Endothelial cell of umbilical vein (primary cell): Measurements from ENCODE around the gene PLK4. TPM values are rescaled to one million over a fixed set of nuclear protein-coding genes. Genes with fewer than 3 reads are reported as not detected.
"Not testable (repeated sequence)": the region's sequence is repeated elsewhere in the genome, so short reads cannot be mapped to it uniquely, and the experiment has no call there.

Source experiments
- BruUV-seq: library from RNA; stranded (reverse); fragments of 400-500 nt; replicated peaks from 2 replicates; lab custom pipeline; 2021; lab: Mats Ljungman, UMichigan
- CTCF ChIA-PET: fragments of 300-600, 350-600 bp; sonication (Branson Sonifier 250); formaldehyde crosslinking; loops from one replicate; lab custom pipeline; 2021; ENCODE audit warnings: antibody characterized with exemption, inconsistent platforms; lab: Charles Lee
- POLR2A ChIA-PET: fragments of 300-600, 350-600 bp; sonication (Branson Sonifier 250); formaldehyde crosslinking; loops from one replicate; lab custom pipeline; 2021; ENCODE audit warnings: antibody characterized with exemption, inconsistent platforms; lab: Charles Lee
- DNase-seq: peaks from one replicate; pipeline ENCODE4 v3.0.0-alpha.2; 2011; ENCODE audit warnings: low read depth, low spot score
- FAIRE-seq: peaks from 2 replicates; lab custom pipeline; 2011; peaks lifted over from hg19 to GRCh38; lab: Jason Lieb, UNC
- H2AFZ ChIP-seq: 2 replicates; pipeline ENCODE4 v1.6.0; 2012; ENCODE audit warnings: low read depth, low read length, control low read depth, inconsistent platforms
- H3K27ac ChIP-seq: 2 replicates; pipeline ENCODE4 v1.5.1; 2011; ENCODE audit warnings: low read depth, mild to moderate bottlenecking, control low read depth, low read length, moderate library complexity; ENCODE audit not compliant: insufficient read depth
- H3K27me3 ChIP-seq, 2 experiments: 2 replicates each; pipeline versions ENCODE4 v1.6.0 to v1.6.1; 2011; ENCODE audit warnings: low read length in 2 of 2, mixed read lengths in 1 of 2; ENCODE audit not compliant: control insufficient read depth in 2 of 2, insufficient read depth in 2 of 2
- H3K36me3 ChIP-seq, 2 experiments: 2 replicates in 1 of 2; 3 replicates in 1 of 2; pipeline ENCODE4 v1.5.1; 2011; ENCODE audit warnings: low read length in 2 of 2, mild to moderate bottlenecking in 1 of 2, moderate library complexity in 1 of 2; ENCODE audit not compliant: control insufficient read depth in 2 of 2, insufficient read depth in 2 of 2; ENCODE audit errors: extremely low read depth in 1 of 2
- H3K4me1 ChIP-seq: 3 replicates; pipeline ENCODE4 v1.5.1; 2011; ENCODE audit warnings: mild to moderate bottlenecking, low read length; ENCODE audit not compliant: control insufficient read depth, insufficient read depth; ENCODE audit errors: extremely low read depth
- H3K4me2 ChIP-seq: 2 replicates; pipeline ENCODE4 v1.6.1; 2011; ENCODE audit warnings: low read length, control low read depth, mixed read lengths; ENCODE audit not compliant: insufficient read depth
- H3K4me3 ChIP-seq, 3 experiments: fragments of 200-600 bp in 1 of 3; sonication (generic), shearing (Covaris generic) in 1 of 3; replicated peaks in 1 of 3; 2 replicates each; pipeline ENCODE4 v1.5.1; 2011 to 2016; ENCODE audit warnings: control low read depth in 3 of 3, low read length in 3 of 3, mild to moderate bottlenecking in 2 of 3, inconsistent platforms in 1 of 3, low read depth in 1 of 3, moderate library complexity in 1 of 3; ENCODE audit not compliant: insufficient read depth in 1 of 3
- H3K79me2 ChIP-seq: 2 replicates; pipeline ENCODE4 v1.6.0; 2012; ENCODE audit warnings: low read length, inconsistent platforms; ENCODE audit not compliant: control insufficient read depth, insufficient read depth
- H3K9ac ChIP-seq: replicated peaks from 2 replicates; pipeline ENCODE3; 2011; ENCODE audit warnings: low read length, control low read depth; ENCODE audit not compliant: insufficient read depth; ENCODE audit errors: extremely low read depth
- H3K9me1 ChIP-seq: replicated peaks from 3 replicates; pipeline ENCODE4 v1.6.0; 2011; ENCODE audit warnings: mild to moderate bottlenecking, low read length; ENCODE audit not compliant: control insufficient read depth, insufficient read depth; ENCODE audit errors: extremely low read depth
- H3K9me3 ChIP-seq: replicated peaks from 2 replicates; pipeline ENCODE4 v1.5.1; 2012; ENCODE audit warnings: low read length, inconsistent platforms; ENCODE audit not compliant: control insufficient read depth, insufficient read depth
- H4K20me1 ChIP-seq: replicated peaks from 2 replicates; pipeline ENCODE3; 2011; ENCODE audit warnings: mild to moderate bottlenecking, low read length; ENCODE audit not compliant: control insufficient read depth, insufficient read depth; ENCODE audit errors: extremely low read depth
- EZH2 ChIP-seq: IDR thresholded peaks from 2 replicates; pipeline ENCODE4 v1.6.1; 2012; ENCODE audit warnings: borderline replicate concordance, low read depth, mild to moderate bottlenecking, moderate library complexity, low read length, inconsistent platforms; ENCODE audit not compliant: severe bottlenecking
- GATA2 ChIP-seq: IDR thresholded peaks from 2 replicates; pipeline ENCODE4 v1.7.0; 2011; ENCODE audit warnings: low read depth, mild to moderate bottlenecking, moderate library complexity, mixed read lengths, low read length; ENCODE audit not compliant: insufficient read length, insufficient read depth
- MYC ChIP-seq: IDR thresholded peaks from one replicate; pipeline ENCODE4 v1.6.1; 2011; ENCODE audit warnings: mild to moderate bottlenecking, low read depth, low read length
- POLR2A ChIP-seq: IDR thresholded peaks from 2 replicates; pipeline ENCODE4 v1.6.1; 2012; ENCODE audit warnings: low read depth, mild to moderate bottlenecking, control low read depth, low read length
- dilution Hi-C: fragments of 300-500 bp; cut with MboI; formaldehyde crosslinking; loops from one replicate; pipeline ENCODE4 v1.15.0; 2019; ENCODE audit warnings: low sequenced_read_pairs; ENCODE audit not compliant: extremely low pct_ligation_motif_present
- intact Hi-C: fragments of 100-400 bp; cut with micrococcal nuclease; formaldehyde crosslinking; loops from one replicate; pipeline ENCODE4 v1.10.0; 2022
- polyA plus RNA-seq, 4 experiments: library from polyadenylated mRNA; depleted of rRNA in 3 of 4; stranded (reverse) in 3 of 4; unstranded in 1 of 4; fragments of >200 nt; gene quantifications; 2 replicates each; pipeline versions ENCODE4 v1.2.1 to v1.2.3, GENCODE V29; 2011 to 2012; ENCODE audit warnings: missing spikeins in 1 of 4
- total RNA-seq: library from RNA; stranded (reverse); gene quantifications from 2 replicates; pipeline ENCODE4 v1.2.3, GENCODE V29; 2021
- TF ChIP-seq, protein P1 (sequence below), 2 donors: IDR thresholded peaks; 1 replicate in 1 of 2; 2 replicates in 1 of 2; pipeline ENCODE4 v1.5.1; 2011; ENCODE audit warnings: low read length in 2 of 2, mild to moderate bottlenecking in 2 of 2, moderate library complexity in 2 of 2, control low read depth in 1 of 2, inconsistent platforms in 1 of 2, low read depth in 1 of 2; ENCODE audit not compliant: insufficient read depth in 1 of 2; ENCODE audit errors: extremely low read depth in 1 of 2

Gene PLK4
- total and polyA plus RNA-seq, 2 donors (not counting 3 experiments of a cell fraction or from before 2014, with no cell fraction given) = 13.7 to 37.7 TPM

DNA sequence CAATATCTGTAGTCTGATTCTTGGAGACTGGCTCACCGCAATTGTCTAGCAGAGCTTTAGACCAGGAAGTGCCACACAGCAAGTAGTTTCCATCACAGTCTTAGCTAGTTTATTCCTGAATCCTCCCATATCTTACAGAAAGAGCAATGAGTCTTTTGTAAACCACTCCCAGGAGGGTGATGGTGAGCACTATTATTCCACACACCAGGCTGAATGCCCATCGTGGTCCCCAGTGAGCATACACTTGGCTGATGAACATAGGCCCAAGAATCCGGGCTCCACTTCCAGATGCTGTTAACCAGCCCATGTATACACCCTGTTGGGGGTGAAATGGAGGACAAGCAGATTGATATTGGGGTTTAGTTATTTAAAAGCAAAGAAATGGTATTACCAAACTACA is 39.8 kb downstream of the PLK4 start:
- Histone ChIP-seq H4K20me1 (no peaks in the 10 kb centered on the region), H3K79me2 (no peaks in the 10 kb centered on the region), H3K4me1 (no peaks in the 10 kb centered on the region), H3K4me2 (no peak overlapping the region), H3K4me3 (no peak overlapping the region), H3K9me1 (no peaks in the 10 kb centered on the region), H3K36me3 (no peaks in the 10 kb centered on the region), H2AFZ (no peak overlapping the region), H3K27me3 (no peaks in the 10 kb centered on the region), H3K9ac (no peak overlapping the region), H3K27ac (no peak overlapping the region), H3K9me3 (no peaks in the 10 kb centered on the region)
- intact Hi-C loops (no loop called here), dilution Hi-C loops (no loop called here)
- ChIA-PET CTCF (no interaction called here), POLR2A (no interaction called here)
- BruUV-seq = no TSS peak
- TF ChIP-seq MYC = no peak
- TF ChIP-seq EZH2 = no peak
- no peak for TF ChIP-seq POLR2A
- DNase-seq (no peak), FAIRE-seq (no peak)

DNA sequence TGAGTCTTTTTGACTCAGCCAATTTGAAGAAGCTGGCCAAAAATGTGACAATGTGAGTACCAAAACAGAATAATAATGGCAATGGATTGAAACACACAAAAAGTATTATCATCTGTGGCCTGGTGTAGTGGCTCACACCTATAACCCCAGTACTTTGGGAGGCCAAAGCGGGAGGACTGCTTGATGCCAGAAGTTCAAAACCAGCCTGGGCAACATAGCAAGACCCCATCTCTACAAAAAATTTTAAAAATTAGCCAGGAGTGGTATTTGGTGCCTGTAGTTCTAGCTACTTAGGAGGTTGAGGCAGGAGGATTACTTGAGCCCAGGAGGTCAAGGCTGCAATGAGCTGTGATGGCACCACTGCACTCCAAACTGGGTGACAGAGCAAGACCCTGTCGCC is 41.5 kb downstream of the PLK4 start:
- no peaks in the 10 kb centered on the region for H3K4me1 ChIP-seq
- H3K36me3 ChIP-seq = no peaks in the 10 kb centered on the region
- intact Hi-C loops (no loop called here), dilution Hi-C loops (no loop called here)
- ChIA-PET CTCF (interaction anchor here (1.5 kb wide), 1 partner anchor 13 kb away, joined by 4 read pairs; no protein-coding TSS in a partner anchor), POLR2A (interaction anchor here (0.7 kb wide), 1 partner anchor 48 kb away, joined by 3 read pairs; no protein-coding TSS in a partner anchor)
- no peak overlapping the region for H3K27ac ChIP-seq
- H3K9ac ChIP-seq = no peak overlapping the region
- H3K4me3 ChIP-seq = no peak overlapping the region
- H2AFZ ChIP-seq = no peak overlapping the region
- H3K79me2 ChIP-seq = no peaks in the 10 kb centered on the region
- no peaks in the 10 kb centered on the region for H3K9me3 ChIP-seq
- no peaks in the 10 kb centered on the region for H3K27me3 ChIP-seq
- H3K9me1 ChIP-seq = no peaks in the 10 kb centered on the region
- no TSS peak for BruUV-seq
- no peak overlapping the region for H3K4me2 ChIP-seq
- TF ChIP-seq, protein P1, sequence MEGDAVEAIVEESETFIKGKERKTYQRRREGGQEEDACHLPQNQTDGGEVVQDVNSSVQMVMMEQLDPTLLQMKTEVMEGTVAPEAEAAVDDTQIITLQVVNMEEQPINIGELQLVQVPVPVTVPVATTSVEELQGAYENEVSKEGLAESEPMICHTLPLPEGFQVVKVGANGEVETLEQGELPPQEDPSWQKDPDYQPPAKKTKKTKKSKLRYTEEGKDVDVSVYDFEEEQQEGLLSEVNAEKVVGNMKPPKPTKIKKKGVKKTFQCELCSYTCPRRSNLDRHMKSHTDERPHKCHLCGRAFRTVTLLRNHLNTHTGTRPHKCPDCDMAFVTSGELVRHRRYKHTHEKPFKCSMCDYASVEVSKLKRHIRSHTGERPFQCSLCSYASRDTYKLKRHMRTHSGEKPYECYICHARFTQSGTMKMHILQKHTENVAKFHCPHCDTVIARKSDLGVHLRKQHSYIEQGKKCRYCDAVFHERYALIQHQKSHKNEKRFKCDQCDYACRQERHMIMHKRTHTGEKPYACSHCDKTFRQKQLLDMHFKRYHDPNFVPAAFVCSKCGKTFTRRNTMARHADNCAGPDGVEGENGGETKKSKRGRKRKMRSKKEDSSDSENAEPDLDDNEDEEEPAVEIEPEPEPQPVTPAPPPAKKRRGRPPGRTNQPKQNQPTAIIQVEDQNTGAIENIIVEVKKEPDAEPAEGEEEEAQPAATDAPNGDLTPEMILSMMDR (IDR thresholded peaks at IDR 0.05; ENCODE audit: extremely low read depth in 1 of 2, insufficient read depth in 1 of 2, low read depth in 1 of 2, low read length in 2 of 2) = no peak
- no peak for TF ChIP-seq GATA2
- DNase-seq = no peak
- no peak for FAIRE-seq
- H4K20me1 ChIP-seq = no peaks in the 10 kb centered on the region

DNA sequence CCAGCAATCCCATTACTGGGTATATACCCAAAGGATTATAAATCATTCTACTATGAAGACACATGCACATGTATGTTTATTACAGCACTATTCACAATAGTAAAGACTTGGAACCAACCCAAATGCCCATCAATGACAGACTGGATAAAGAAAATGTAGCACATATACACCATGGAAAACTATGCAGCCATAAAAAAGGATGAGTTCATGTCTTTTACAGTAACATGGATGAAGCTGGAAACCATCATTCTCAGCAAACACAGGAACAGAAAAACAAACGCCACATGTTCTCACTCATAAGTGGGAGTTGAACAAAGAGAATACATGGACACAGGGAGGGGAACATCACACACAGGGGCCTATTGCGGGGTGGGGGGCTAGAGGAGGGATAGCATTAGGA is 45.0 kb downstream of the PLK4 start:
- not testable (repeated sequence) for BruUV-seq

More for the DNA sequence above, 45.0 kb downstream of the PLK4 start:
- H3K9me1 ChIP-seq, dilution Hi-C loops, POLR2A ChIA-PET, H3K4me3 ChIP-seq, H3K9ac ChIP-seq, FAIRE-seq, H3K27me3 ChIP-seq, DNase-seq, H3K27ac ChIP-seq, H3K4me2 ChIP-seq, H2AFZ ChIP-seq, H3K4me1 ChIP-seq, H3K9me3 ChIP-seq, CTCF ChIA-PET, H4K20me1 ChIP-seq, H3K79me2 ChIP-seq, H3K36me3 ChIP-seq, intact Hi-C loops: not testable (repeated sequence)
